ENCODE results near the gene DUSP1. TPM values are rescaled to one million over a fixed set of nuclear protein-coding genes. Genes with fewer than 3 reads are reported as not detected.

DUSP1 gene
- total RNA-seq, 1 experiment from 2014 or later, result 18.1 TPM

GRCh38 chr5:172736508-172737135 lies 34.4 kb downstream of the DUSP1 start:
- Histone ChIP-seq H3K36me3 (no peaks in the 10 kb centered on the region), H3K4me3 (peak overlapping the region; percentile 47), H3K27ac (peak overlapping the region; percentile 78), H3K4me1 (peaks cover 40% of the 10 kb centered on the region), H3K9me3 (replicated peaks) (no peaks in the 10 kb centered on the region), H3K27me3 (no peaks in the 10 kb centered on the region)
- DNase-seq, result peak; percentile 60 to 64

GRCh38 chr5:172735141-172735831 lies 35.7 kb downstream of the DUSP1 start:
- Histone ChIP-seq H3K4me3 (no peak overlapping the region), H3K27me3 (no peaks in the 10 kb centered on the region), H3K36me3 (no peaks in the 10 kb centered on the region), H3K4me1 (peaks cover 29% of the 10 kb centered on the region; the same call in 1 of the 2 replicates), H3K27ac (no peak overlapping the region), H3K9me3 (replicated peaks) (no peaks in the 10 kb centered on the region)
- no peak for DNase-seq

DNA sequence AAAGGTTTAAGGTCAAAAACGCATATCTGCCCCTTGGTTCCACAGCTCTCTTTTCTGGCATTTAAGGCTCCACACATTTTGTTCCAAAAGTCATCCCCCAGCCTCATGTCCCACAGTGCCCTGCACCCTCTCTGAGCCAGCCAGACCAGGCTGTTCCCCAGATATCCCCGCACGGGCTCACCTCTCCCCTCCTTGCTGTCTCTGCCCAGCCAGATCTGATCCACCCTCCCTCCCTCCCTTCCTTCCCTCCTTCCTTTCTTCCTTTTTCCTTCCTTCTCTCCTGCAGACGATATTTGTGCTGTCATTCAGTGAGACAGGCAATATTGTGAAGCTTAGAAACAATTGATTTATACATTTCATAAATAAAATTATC lies 37.0 kb downstream of the DUSP1 start:
- DNase-seq, result peak in 1 of 2 experiments; percentile 46
- no peaks in the 10 kb centered on the region for H3K9me3 ChIP-seq (replicated peaks)
- H3K4me1 ChIP-seq, result peaks cover 27% of the 10 kb centered on the region; the same call in 1 of the 2 replicates
- peak overlapping the region; percentile 25 for H3K4me3 ChIP-seq
- H3K27ac ChIP-seq, result peak overlapping the region; percentile 77
- no peaks in the 10 kb centered on the region for H3K36me3 ChIP-seq
- no peaks in the 10 kb centered on the region; the same call in 1 of the 2 replicates for H3K27me3 ChIP-seq

DNA sequence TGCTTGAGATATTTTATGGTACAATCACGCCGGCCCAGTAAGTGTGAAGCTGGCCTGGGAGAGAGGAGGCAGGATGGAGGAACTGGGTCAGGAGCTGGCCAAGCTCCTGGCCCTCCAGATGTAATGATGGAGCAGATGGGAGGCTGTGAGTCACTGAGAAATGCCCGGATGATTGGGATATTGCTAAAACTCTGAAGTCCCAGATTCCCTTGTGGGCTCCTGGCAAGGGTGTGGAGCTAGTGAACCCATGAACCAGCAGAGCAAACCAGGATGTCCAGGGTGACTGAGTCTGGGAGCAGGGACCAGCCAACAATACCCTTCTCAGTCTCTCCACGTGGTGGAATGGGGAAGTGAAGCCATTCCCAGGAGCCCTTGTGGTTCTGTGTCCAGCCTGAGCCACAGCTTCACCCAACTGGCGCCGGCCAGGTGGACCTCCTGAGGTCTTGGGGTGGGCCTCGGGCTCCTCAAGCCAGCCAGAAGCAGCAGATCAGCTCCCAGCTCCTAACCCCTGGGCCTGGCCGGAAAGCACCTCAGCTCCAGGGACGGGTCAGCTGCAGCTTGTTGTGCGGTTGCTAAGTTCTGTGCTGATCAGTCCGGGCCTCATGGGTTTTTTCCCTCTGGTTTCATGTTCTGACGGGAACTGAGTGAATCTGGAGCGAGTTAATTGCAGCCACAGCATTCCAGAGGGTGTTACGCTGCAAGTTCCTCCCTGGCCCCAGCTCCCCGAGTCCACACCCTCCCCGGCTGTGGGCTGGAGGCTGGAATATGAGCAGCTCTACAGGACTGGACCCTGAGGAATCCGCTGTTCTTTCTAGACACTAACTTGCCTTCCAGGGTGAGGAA lies 37.6 kb downstream of the DUSP1 start:
- Histone ChIP-seq H3K27ac (peak overlapping the region; percentile 77), H3K36me3 (no peaks in the 10 kb centered on the region), H3K4me3 (peak overlapping the region; percentile 25), H3K27me3 (no peaks in the 10 kb centered on the region; the same call in 1 of the 2 replicates), H3K4me1 (peaks cover 27% of the 10 kb centered on the region; the same call in 1 of the 2 replicates), H3K9me3 (replicated peaks) (no peaks in the 10 kb centered on the region)
- DNase-seq, result peak; percentile 74 to 76

DNA sequence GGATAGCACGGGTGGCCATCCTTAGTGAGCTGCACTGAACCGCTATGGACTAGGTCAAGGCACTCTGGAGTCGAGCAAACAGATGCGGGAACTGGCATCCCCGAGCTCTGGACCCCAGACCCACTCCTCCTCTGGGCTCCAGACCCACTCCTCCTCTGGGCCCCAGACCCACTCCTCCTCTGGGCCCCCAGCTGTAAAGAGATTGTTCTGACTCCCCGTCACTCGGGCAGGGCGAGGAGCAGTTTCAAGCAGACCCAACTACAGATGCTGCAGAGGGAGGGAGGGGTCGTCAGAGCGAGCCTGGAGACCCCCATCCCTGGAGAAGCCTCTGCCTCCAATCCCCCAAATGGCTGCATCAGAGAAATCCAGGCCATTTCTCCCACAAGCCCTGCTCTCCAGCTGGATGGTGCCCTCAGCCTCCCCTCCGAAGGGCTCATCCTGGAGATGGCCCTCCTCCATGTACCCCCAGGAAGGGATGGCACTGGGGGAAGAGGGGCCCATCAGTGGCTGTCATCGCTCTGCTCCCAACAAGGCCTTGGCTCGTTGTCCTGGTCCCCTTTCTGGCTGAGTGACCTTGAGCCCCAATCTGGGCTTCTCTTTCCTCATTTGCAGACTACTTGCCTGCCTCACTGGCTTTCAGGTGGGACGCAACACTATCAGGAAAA lies 38.7 kb downstream of the DUSP1 start:
- no peak overlapping the region for H3K27ac ChIP-seq
- peaks cover 27% of the 10 kb centered on the region; the same call in 1 of the 2 replicates for H3K4me1 ChIP-seq
- H3K9me3 ChIP-seq (replicated peaks), result no peaks in the 10 kb centered on the region
- no peaks in the 10 kb centered on the region for H3K36me3 ChIP-seq
- no peak overlapping the region for H3K4me3 ChIP-seq
- peaks cover 3% of the 10 kb centered on the region; the same call in 1 of the 2 replicates for H3K27me3 ChIP-seq
- DNase-seq, result no peak

DNA sequence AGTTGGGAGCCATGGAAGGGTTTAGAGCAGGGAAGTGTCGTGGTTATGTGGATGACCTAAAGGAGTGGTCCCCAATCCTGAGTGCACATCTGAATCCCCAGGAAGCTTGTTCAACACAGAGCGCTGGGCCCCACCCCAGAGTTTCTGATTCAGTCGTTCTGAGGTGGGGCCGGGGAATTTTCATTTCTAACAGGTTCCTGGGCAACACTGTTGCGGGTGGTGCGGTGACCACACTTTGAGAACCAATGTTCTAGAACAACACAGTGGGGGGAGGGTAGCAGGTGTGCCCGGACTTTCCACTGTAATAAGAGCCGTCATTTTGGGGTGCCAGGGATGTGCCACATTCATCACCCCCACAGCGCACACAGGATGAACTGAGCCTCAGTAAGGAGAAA lies 39.3 kb downstream of the DUSP1 start:
- Histone ChIP-seq H3K4me3 (no peak overlapping the region), H3K36me3 (no peaks in the 10 kb centered on the region), H3K27ac (no peak overlapping the region), H3K4me1 (peaks cover 24% of the 10 kb centered on the region; the same call in 1 of the 2 replicates), H3K9me3 (replicated peaks) (no peaks in the 10 kb centered on the region), H3K27me3 (peaks cover 3% of the 10 kb centered on the region; the same call in 1 of the 2 replicates)
- no peak for DNase-seq

DNA sequence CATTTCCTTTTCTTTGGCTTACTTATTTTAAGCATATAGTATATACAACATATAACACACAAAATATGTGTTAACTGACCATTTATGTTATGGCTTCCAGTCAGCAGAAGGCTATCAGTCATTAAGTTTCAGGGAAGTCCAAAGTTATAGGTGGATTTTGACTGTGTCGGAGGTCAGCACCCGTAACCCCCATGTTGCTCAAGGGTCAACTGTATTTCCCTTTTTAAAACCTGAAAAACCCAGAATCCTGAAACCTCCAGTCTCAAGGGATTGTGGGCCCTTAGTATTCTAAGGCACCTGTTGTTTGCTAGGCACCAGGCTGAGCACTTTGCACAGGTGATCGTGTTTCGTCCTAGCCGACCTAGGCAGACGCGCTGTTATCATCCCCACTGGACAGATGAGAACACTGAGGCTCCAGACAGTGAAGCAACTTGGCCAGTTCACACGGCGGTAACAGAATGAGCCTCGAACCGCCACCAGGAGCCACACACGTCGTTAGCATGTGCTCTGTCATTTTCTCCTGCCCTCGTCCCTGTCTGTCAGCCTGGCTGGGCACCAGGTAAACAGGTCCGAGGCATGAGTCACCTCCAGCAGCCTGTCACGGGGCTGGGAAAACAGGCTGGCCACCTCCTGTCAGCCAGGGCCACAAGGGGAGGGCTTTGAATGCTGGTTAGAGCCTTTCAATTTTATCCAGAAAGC lies 39.9 kb downstream of the DUSP1 start:
- Histone ChIP-seq H3K4me1 (peaks cover 21% of the 10 kb centered on the region; the same call in 1 of the 2 replicates), H3K36me3 (no peaks in the 10 kb centered on the region), H3K27ac (no peak overlapping the region), H3K9me3 (replicated peaks) (no peaks in the 10 kb centered on the region), H3K27me3 (peaks cover 3% of the 10 kb centered on the region; the same call in 1 of the 2 replicates), H3K4me3 (no peak overlapping the region)
- no peak for DNase-seq

DNA sequence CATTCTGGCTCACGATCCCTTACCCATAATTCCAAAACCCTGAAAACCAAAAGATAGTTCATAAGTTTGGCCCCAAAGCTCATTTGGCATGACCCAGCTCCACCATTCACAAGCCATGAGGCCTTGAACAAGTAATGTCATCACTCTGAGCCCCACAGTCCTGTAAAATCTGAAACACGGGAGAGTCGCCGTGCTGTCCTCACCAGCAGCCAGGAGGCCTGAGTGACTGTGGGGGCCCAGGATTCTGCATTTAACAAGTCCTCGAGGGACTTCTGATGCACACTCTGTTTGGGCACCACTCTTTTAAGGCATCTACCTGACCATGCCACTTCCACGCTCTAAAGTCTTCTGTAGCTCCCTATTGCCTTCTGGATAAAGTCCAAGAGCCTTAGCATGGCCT lies 40.8 kb downstream of the DUSP1 start:
- H3K36me3 ChIP-seq, result no peaks in the 10 kb centered on the region
- peaks cover 18% of the 10 kb centered on the region; the same call in 1 of the 2 replicates for H3K4me1 ChIP-seq
- H3K4me3 ChIP-seq, result no peak overlapping the region
- peaks cover 3% of the 10 kb centered on the region; the same call in 1 of the 2 replicates for H3K27me3 ChIP-seq
- H3K27ac ChIP-seq, result no peak overlapping the region
- DNase-seq, result no peak
- H3K9me3 ChIP-seq (replicated peaks), result no peaks in the 10 kb centered on the region

GRCh38 chr5:172729588-172729987 lies 41.4 kb downstream of the DUSP1 start:
- peaks cover 3% of the 10 kb centered on the region for H3K27me3 ChIP-seq
- H3K36me3 ChIP-seq, result no peaks in the 10 kb centered on the region
- H3K4me1 ChIP-seq, result peaks cover 18% of the 10 kb centered on the region; the same call in 1 of the 2 replicates
- no peak overlapping the region for H3K27ac ChIP-seq
- H3K4me3 ChIP-seq, result no peak overlapping the region
- H3K9me3 ChIP-seq (replicated peaks), result no peaks in the 10 kb centered on the region
- no peak for DNase-seq

GRCh38 chr5:172728481-172729241 lies 42.3 kb downstream of the DUSP1 start:
- no peak for DNase-seq
- Histone ChIP-seq H3K27me3 (peaks cover 7% of the 10 kb centered on the region), H3K9me3 (replicated peaks) (no peaks in the 10 kb centered on the region), H3K36me3 (no peaks in the 10 kb centered on the region), H3K4me1 (peaks cover 12% of the 10 kb centered on the region; the same call in 1 of the 2 replicates), H3K27ac (no peak overlapping the region), H3K4me3 (no peak overlapping the region)

- DNase-seq, result no peak
- H3K36me3 ChIP-seq, result no peaks in the 10 kb centered on the region
Measured at GRCh38 chr5:172727551-172727950, 43.4 kb downstream of the DUSP1 start.

GRCh38 chr5:172726966-172727365 lies 44.0 kb downstream of the DUSP1 start:
- Histone ChIP-seq H3K27me3 (peaks cover 18% of the 10 kb centered on the region), H3K9me3 (replicated peaks) (no peaks in the 10 kb centered on the region), H3K4me3 (no peak overlapping the region), H3K36me3 (no peaks in the 10 kb centered on the region), H3K27ac (no peak overlapping the region), H3K4me1 (no peaks in the 10 kb centered on the region)
- no peak for DNase-seq

More at GRCh38 chr5:172727551-172727950, 43.4 kb downstream of the DUSP1 start:
- Histone ChIP-seq H3K4me1 (peaks cover under 1% of the 10 kb centered on the region; the same call in 1 of the 2 replicates), H3K4me3 (no peak overlapping the region), H3K27me3 (peaks cover 12% of the 10 kb centered on the region), H3K9me3 (replicated peaks) (no peaks in the 10 kb centered on the region), H3K27ac (no peak overlapping the region)

- no peaks in the 10 kb centered on the region for H3K9me3 ChIP-seq (replicated peaks)
- peaks cover 24% of the 10 kb centered on the region for H3K27me3 ChIP-seq
- no peak for DNase-seq
- no peaks in the 10 kb centered on the region for H3K4me1 ChIP-seq
- no peak overlapping the region for H3K27ac ChIP-seq
- H3K36me3 ChIP-seq, result no peaks in the 10 kb centered on the region
- no peak overlapping the region for H3K4me3 ChIP-seq
Measured at GRCh38 chr5:172725785-172726184, 45.2 kb downstream of the DUSP1 start.
